ENCODE measurements around the gene SPTB.

GRCh38 chr14:64701660-64702059 lies 178.0 kb downstream of the SPTB start:
- TF ChIP-seq POLR2A (IDR thresholded peaks at IDR 0.05; ENCODE audit: low read length) (no peak), GATA1 (IDR thresholded peaks at IDR 0.05; ENCODE audit: low read depth, low read length) (no peak)
